ENCODE measurements around the gene CACNA1G. TPM values are rescaled to one million over a fixed set of nuclear protein-coding genes. Genes with fewer than 3 reads are reported as not detected.
A peak's percentile ranks its signal among the peaks of the same experiment; 100 is the strongest.

CACNA1G gene
- total and polyA plus RNA-seq, 9 of the 15 experiments (the other 6 are each of a cell fraction or from before 2014, with no cell fraction given): 0.01 TPM; not detected in 8

DNA sequence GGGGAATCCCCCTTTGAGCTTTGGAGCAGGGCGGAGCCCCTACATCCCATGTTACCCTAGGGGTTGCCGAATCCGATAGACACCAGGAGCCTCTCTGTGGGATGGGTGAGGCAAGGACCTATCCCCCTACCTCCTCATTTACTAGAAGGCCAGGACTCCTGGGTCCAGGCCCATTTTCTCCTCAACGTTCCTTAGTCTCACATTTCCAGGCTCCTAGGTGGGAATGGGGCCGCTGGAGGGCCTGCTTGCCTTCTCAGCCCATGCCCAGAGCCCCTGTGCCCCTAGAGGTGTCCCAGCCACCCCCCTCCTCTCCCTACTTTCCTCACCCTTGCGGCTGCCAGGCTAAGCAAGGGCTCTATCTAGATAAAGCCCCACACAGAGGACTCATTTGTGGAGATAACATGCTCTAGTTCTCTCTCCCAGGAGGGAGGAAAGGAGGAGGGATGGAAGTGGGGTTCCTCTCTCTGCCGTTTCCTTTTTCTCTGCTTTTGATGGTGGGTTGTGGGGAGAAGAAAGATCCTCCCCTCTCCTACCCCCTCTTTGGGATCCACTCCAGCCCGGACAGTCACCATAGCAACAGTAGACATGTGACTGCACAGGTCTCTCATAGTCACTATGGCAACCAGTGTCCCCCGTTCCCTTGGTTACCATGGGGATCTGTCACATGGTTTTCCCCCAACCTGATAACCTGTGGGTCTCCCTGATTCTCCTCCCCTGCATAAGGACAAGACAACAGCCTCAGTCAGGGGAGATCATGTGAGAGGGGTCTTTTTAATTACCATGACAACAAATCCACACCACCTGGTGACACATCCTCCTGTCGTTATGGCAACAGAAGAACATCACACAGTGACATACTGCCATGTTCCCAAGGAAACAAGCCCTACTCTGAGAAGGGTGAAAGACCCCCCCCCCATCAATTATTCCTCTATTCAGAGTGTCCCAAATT, 5.2 kb downstream of the CACNA1G start (continued):
- TF ChIP-seq MYNN (IDR thresholded peaks at IDR 0.05): peak; percentile 61; the same call in 1 of the 2 replicates
- TF ChIP-seq MYNN (CRISPR knock-in tag; IDR thresholded peaks at IDR 0.05): no peak
- TF ChIP-seq BMI1 (IDR thresholded peaks at IDR 0.05; ENCODE audit: low read length): 0 out of 2 replicates have a peak, but pooled peaks have one; percentile 62
- no peak for TF ChIP-seq ZNF140 (CRISPR knock-in tag; IDR thresholded peaks at IDR 0.05)
- TF ChIP-seq, protein P1, sequence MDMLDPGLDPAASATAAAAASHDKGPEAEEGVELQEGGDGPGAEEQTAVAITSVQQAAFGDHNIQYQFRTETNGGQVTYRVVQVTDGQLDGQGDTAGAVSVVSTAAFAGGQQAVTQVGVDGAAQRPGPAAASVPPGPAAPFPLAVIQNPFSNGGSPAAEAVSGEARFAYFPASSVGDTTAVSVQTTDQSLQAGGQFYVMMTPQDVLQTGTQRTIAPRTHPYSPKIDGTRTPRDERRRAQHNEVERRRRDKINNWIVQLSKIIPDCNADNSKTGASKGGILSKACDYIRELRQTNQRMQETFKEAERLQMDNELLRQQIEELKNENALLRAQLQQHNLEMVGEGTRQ (CRISPR knock-in tag; IDR thresholded peaks at IDR 0.05): peak; percentile 37; the same call in 1 of the 2 replicates
- TF ChIP-seq, protein P2, sequence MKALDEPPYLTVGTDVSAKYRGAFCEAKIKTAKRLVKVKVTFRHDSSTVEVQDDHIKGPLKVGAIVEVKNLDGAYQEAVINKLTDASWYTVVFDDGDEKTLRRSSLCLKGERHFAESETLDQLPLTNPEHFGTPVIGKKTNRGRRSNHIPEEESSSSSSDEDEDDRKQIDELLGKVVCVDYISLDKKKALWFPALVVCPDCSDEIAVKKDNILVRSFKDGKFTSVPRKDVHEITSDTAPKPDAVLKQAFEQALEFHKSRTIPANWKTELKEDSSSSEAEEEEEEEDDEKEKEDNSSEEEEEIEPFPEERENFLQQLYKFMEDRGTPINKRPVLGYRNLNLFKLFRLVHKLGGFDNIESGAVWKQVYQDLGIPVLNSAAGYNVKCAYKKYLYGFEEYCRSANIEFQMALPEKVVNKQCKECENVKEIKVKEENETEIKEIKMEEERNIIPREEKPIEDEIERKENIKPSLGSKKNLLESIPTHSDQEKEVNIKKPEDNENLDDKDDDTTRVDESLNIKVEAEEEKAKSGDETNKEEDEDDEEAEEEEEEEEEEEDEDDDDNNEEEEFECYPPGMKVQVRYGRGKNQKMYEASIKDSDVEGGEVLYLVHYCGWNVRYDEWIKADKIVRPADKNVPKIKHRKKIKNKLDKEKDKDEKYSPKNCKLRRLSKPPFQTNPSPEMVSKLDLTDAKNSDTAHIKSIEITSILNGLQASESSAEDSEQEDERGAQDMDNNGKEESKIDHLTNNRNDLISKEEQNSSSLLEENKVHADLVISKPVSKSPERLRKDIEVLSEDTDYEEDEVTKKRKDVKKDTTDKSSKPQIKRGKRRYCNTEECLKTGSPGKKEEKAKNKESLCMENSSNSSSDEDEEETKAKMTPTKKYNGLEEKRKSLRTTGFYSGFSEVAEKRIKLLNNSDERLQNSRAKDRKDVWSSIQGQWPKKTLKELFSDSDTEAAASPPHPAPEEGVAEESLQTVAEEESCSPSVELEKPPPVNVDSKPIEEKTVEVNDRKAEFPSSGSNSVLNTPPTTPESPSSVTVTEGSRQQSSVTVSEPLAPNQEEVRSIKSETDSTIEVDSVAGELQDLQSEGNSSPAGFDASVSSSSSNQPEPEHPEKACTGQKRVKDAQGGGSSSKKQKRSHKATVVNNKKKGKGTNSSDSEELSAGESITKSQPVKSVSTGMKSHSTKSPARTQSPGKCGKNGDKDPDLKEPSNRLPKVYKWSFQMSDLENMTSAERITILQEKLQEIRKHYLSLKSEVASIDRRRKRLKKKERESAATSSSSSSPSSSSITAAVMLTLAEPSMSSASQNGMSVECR (CRISPR knock-in tag; IDR thresholded peaks at IDR 0.05): no peak
- no peak for TF ChIP-seq MTA1 (IDR thresholded peaks at IDR 0.05; ENCODE audit: borderline replicate concordance)
- no peak for TF ChIP-seq NBN (IDR thresholded peaks at IDR 0.05; ENCODE audit: low read depth)
- TF ChIP-seq USF1 (CRISPR knock-in tag; IDR thresholded peaks at IDR 0.05): peak; percentile 84
- TF ChIP-seq, protein P3, sequence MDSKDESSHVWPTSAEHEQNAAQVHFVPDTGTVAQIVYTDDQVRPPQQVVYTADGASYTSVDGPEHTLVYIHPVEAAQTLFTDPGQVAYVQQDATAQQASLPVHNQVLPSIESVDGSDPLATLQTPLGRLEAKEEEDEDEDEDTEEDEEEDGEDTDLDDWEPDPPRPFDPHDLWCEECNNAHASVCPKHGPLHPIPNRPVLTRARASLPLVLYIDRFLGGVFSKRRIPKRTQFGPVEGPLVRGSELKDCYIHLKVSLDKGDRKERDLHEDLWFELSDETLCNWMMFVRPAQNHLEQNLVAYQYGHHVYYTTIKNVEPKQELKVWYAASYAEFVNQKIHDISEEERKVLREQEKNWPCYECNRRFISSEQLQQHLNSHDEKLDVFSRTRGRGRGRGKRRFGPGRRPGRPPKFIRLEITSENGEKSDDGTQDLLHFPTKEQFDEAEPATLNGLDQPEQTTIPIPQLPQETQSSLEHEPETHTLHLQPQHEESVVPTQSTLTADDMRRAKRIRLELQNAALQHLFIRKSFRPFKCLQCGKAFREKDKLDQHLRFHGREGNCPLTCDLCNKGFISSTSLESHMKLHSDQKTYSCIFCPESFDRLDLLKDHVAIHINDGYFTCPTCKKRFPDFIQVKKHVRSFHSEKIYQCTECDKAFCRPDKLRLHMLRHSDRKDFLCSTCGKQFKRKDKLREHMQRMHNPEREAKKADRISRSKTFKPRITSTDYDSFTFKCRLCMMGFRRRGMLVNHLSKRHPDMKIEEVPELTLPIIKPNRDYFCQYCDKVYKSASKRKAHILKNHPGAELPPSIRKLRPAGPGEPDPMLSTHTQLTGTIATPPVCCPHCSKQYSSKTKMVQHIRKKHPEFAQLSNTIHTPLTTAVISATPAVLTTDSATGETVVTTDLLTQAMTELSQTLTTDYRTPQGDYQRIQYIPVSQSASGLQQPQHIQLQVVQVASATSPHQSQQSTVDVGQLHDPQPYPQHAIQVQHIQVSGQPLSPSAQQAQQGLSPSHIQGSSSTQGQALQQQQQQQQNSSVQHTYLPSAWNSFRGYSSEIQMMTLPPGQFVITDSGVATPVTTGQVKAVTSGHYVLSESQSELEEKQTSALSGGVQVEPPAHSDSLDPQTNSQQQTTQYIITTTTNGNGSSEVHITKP (IDR thresholded peaks at IDR 0.05; ENCODE audit: partially characterized antibody): peak; percentile 35
- TF ChIP-seq PYGO2 (tag; IDR thresholded peaks at IDR 0.05): no peak
- no peak for TF ChIP-seq HMBOX1 (IDR thresholded peaks at IDR 0.05)
- TF ChIP-seq KDM1A (IDR thresholded peaks at IDR 0.05): peak; percentile 31 to 40; a peak in 1 of 4 replicates
- no peak for TF ChIP-seq HNRNPL (IDR thresholded peaks at IDR 0.05; ENCODE audit: low read depth, low read length)
- no peak for TF ChIP-seq KAT7 (CRISPR knock-in tag; IDR thresholded peaks at IDR 0.05; ENCODE audit: borderline replicate concordance)
- no peak for TF ChIP-seq ZNF121 (CRISPR knock-in tag; conservative IDR thresholded peaks at IDR 0.05)
- no peak for TF ChIP-seq ZNF12 (CRISPR knock-in tag; IDR thresholded peaks at IDR 0.05)
